ENCODE data around the gene RAMP2.
"Not testable (repeated sequence)": the region's sequence is repeated elsewhere in the genome, so short reads cannot be mapped to it uniquely, and the experiment has no call there.

RAMP2 gene

GRCh38 chr17:42760652-42761581 is at the start of gene RAMP2:
RAMP2 (plus strand) TSS chr17:42761227; CDS start chr17:42761262, 35 bp downstream.
- DNase-seq = peak in 1 of 2 experiments; percentile 25

GRCh38 chr17:42720996-42721583 is 39.9 kb upstream of the RAMP2 start:
- peak; percentile 76 to 83 for DNase-seq

GRCh38 chr17:42723636-42724035 is 37.4 kb upstream of the RAMP2 start:
- DNase-seq = no peak

- no peak for DNase-seq
These were observed 35.9 kb upstream of the RAMP2 start for GRCh38 chr17:42725143-42725542.

GRCh38 chr17:42740699-42741098 is 20.3 kb upstream of the RAMP2 start:
- no peak for DNase-seq

- not testable (repeated sequence) for DNase-seq
These were observed 18.1 kb upstream of the RAMP2 start for GRCh38 chr17:42742916-42743315.

GRCh38 chr17:42743595-42744282 is 17.3 kb upstream of the RAMP2 start:
- no peak for DNase-seq

GRCh38 chr17:42744283-42744805 is 16.7 kb upstream of the RAMP2 start:
- DNase-seq = peak in 1 of 2 experiments; percentile 91

GRCh38 chr17:42744806-42745617 is 16.0 kb upstream of the RAMP2 start, which contains the start of gene EZH1:
EZH1 (minus strand) TSS chr17:42745040; CDS start chr17:42728941, 16,099 bp downstream.
- DNase-seq = peak; percentile 95 to 97

- DNase-seq = no peak
These were observed 12.7 kb upstream of the RAMP2 start for GRCh38 chr17:42748202-42748907.

GRCh38 chr17:42748908-42749798 is 11.9 kb upstream of the RAMP2 start:
- no peak for DNase-seq

- DNase-seq = no peak
These were observed 10.2 kb upstream of the RAMP2 start for GRCh38 chr17:42750739-42751344.

- no peak for DNase-seq
These were observed 9.4 kb upstream of the RAMP2 start for GRCh38 chr17:42751628-42752027.

- DNase-seq = no peak
These were observed 6.2 kb upstream of the RAMP2 start for GRCh38 chr17:42754782-42755181.

GRCh38 chr17:42759982-42760651 is 910 bp upstream of the RAMP2 start:
- no peak for DNase-seq

GRCh38 chr17:42761638-42762037 is 611 bp downstream of the RAMP2 start:
- no peak for DNase-seq

- no peak for DNase-seq
These were observed 5.1 kb downstream of the RAMP2 start for GRCh38 chr17:42766124-42766523.

GRCh38 chr17:42767512-42767911 is 6.5 kb downstream of the RAMP2 start:
- DNase-seq = no peak

- DNase-seq = not testable (repeated sequence)
These were observed 7.0 kb downstream of the RAMP2 start for GRCh38 chr17:42768006-42768405.

Measured in NCI-H2081 (cell line).